Measurements from ENCODE around the gene RPL15.

The RPL15 gene

DNA sequence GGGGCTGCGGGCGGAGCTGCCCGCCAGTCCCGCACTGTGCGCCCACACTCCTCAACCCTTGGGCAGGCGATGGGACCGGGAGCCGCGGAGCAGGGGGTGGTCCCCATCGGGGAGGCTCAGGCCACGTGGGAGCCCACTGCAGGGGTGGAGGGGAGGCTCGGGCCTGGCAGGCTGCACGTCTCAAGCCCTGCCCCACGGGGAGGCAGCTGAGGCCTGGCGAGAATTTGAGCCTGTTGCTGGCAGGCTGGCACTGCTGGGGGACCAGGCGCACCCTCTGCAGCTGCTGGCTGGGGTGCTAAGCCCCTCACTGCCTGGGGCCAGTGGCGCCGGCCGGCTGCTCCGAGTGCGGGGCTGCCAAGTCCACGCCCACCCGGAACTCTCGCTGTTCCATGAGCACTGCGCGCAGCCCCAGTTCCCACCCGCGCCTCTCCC, 34.4 kb upstream of the RPL15 start:
- TF ChIP-seq, protein P1, sequence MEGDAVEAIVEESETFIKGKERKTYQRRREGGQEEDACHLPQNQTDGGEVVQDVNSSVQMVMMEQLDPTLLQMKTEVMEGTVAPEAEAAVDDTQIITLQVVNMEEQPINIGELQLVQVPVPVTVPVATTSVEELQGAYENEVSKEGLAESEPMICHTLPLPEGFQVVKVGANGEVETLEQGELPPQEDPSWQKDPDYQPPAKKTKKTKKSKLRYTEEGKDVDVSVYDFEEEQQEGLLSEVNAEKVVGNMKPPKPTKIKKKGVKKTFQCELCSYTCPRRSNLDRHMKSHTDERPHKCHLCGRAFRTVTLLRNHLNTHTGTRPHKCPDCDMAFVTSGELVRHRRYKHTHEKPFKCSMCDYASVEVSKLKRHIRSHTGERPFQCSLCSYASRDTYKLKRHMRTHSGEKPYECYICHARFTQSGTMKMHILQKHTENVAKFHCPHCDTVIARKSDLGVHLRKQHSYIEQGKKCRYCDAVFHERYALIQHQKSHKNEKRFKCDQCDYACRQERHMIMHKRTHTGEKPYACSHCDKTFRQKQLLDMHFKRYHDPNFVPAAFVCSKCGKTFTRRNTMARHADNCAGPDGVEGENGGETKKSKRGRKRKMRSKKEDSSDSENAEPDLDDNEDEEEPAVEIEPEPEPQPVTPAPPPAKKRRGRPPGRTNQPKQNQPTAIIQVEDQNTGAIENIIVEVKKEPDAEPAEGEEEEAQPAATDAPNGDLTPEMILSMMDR (IDR thresholded peaks at IDR 0.05; ENCODE audit: low read depth, low read length), result no peak
- no peak for DNase-seq (ENCODE audit: extremely low read depth, low read depth)

DNA sequence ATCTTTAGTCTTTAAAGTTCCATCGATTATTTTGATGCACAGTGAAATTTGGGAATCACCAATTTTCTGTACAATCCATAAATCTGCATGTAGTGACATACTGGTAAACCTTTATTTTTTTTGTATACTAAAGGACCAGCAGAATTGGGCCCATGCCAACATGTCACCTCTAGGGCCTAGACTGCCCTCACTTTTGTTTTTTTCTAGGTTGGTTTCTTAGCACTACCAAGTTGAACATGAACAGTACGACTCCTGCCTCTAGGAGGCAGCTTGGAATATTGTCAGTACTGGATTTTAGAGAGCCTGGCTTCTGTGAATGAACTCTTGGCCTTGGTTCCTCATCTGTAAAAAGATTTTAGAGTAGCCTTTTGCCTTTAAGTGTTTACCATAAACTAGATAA, 32.5 kb upstream of the RPL15 start:
- DNase-seq (ENCODE audit: extremely low read depth, low read depth), result no peak
- TF ChIP-seq, protein P1 (IDR thresholded peaks at IDR 0.05; ENCODE audit: low read depth, low read length), result no peak; the same call in 1 of the 2 replicates

DNA sequence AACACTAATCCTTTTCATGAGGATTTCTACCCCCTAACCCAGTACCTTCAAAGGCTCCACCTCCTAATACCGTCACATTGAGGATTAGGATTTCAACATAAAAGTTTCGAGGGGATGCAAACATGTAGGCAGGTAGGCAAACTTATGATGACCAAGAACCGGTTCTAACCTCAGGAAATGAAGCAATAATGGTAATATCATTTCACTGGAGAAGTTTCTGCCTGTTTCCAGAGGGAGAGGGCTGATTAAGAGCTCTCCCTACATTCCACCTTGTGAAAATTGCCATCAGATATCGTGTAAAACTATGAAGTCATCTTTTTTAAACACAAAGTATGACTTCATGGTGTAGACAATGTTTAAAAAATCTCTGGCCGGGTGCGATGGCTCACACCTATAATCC, 31.7 kb upstream of the RPL15 start:
- TF ChIP-seq, protein P1 (IDR thresholded peaks at IDR 0.05; ENCODE audit: low read depth, low read length), result no peak
- DNase-seq (ENCODE audit: extremely low read depth, low read depth), result no peak

DNA sequence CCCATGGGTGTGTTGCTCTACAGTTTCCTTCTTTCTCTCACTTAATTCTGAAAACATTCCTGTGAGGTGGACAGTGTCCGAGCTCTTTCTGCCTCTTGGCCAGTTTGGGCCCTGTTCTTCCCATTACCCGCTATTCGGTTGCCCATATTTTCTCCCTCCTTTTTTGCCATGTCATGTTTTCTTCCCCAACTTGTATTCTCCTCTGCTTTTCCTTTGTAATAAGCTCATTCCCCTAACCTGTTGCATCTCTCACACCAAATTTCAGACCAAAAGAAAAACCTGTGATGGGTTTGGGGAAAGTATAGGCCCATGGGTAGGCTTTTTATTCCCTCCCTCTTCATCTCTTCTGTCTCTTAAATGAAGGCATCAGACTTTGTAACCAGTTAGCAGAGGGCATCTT, 30.6 kb upstream of the RPL15 start:
- no peak for DNase-seq (ENCODE audit: extremely low read depth, low read depth)
- TF ChIP-seq, protein P1 (IDR thresholded peaks at IDR 0.05; ENCODE audit: low read depth, low read length), result no peak

DNA sequence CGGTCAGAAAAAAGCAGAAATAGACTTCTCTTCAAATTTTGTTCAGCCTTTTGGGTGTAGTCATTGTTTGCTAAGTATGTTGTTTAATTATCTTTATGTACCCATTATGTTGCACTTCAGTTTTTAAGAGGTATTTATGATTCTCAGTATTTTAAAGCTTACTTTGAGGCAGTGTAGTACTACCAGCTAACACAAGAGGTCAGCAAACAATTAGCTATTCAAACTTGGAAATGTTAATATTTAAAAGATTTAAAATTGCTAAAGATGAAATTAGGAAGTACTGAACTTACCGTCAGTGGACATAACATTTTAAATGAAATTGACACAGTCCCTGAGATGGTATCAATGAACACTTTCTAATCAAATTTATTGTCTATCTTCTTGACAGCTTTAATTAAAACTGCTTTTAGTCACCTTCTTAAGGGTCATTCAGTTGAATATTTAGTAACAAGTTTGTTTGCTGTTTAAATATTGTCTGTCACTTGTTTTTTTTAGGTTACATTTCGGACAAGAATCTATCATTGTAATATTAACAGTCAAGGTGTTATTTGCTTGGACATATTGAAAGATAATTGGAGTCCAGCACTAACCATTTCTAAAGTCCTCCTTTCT, 28.2 kb upstream of the RPL15 start:
- TF ChIP-seq, protein P1 (IDR thresholded peaks at IDR 0.05; ENCODE audit: low read depth, low read length), result peak; percentile 80

DNA sequence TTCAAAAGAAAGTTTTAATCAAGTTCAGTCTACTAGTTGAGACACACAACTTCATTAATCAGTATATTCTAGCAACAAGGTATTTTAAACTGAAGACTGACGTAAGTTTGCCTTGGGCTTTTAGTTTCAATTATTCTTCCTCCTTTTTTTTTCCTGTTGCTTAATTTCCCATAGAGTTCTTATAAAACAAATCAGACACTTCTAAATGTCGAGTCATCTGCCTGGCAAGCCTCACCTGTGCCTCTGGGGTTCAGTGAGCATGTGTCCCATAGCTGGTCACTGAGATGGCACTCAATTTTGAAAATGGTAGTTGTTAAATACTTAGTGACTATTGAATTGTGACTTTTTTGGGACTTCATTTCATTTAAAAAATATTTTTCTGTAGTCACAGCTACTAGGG, 27.5 kb upstream of the RPL15 start:
- no peak for DNase-seq (ENCODE audit: extremely low read depth, low read depth)
- TF ChIP-seq, protein P1 (IDR thresholded peaks at IDR 0.05; ENCODE audit: low read depth, low read length), result no peak

More for the DNA sequence above, 28.2 kb upstream of the RPL15 start:
- no peak for DNase-seq (ENCODE audit: extremely low read depth, low read depth)

DNA sequence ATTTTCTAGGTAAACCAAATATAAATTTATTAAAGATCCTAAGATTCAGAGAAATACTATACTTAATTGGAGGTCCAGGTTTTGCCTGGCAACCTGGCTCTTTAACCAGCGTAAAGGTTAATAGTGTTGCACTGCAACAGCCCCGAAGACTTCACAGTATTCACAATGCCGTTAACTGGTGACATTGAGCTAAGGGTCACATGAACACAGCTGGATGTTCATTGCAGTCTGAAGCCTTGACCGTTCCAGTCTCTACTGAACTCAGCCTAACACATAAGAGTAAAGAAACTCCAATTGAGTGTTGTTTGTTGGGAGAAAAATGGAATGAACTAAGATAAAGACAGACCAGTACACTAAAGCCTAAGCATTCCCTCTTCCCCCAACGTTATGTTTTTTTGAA, 27.0 kb upstream of the RPL15 start:
- DNase-seq (ENCODE audit: extremely low read depth, low read depth), result no peak
- TF ChIP-seq, protein P1 (IDR thresholded peaks at IDR 0.05; ENCODE audit: low read depth, low read length), result no peak
